HG03521 (cell line): ENCODE data around the gene LRP8.

Source experiments
- ATAC-seq: cut with Tn5 transposase; IDR thresholded peaks from one replicate; pipeline ENCODE4 v1.9.1; 2021; ENCODE audit warnings: mild to moderate bottlenecking, moderate library complexity; ENCODE audit not compliant: unreplicated experiment

LRP8 gene

GRCh38 chr1:53267761-53268160 lies 60.1 kb downstream of the LRP8 start:
- no peak for ATAC-seq

GRCh38 chr1:53266038-53266437 lies 61.8 kb downstream of the LRP8 start:
- no peak for ATAC-seq

- ATAC-seq = no peak
Observed at GRCh38 chr1:53265581-53265980, 62.3 kb downstream of the LRP8 start.

- ATAC-seq = no peak
Observed at GRCh38 chr1:53264048-53264447, 63.8 kb downstream of the LRP8 start.

GRCh38 chr1:53262000-53262399 lies 65.9 kb downstream of the LRP8 start:
- no peak for ATAC-seq

GRCh38 chr1:53260631-53261247 lies 67.1 kb downstream of the LRP8 start:
- ATAC-seq = no peak

- no peak for ATAC-seq
Observed at GRCh38 chr1:53259932-53260331, 67.9 kb downstream of the LRP8 start.

GRCh38 chr1:53258216-53258615 lies 69.7 kb downstream of the LRP8 start:
- ATAC-seq = no peak

GRCh38 chr1:53257454-53258081 lies 70.3 kb downstream of the LRP8 start:
- no peak for ATAC-seq

- no peak for ATAC-seq
Observed at GRCh38 chr1:53256511-53257453, 71.1 kb downstream of the LRP8 start.

GRCh38 chr1:53255031-53255430 lies 72.8 kb downstream of the LRP8 start:
- ATAC-seq = no peak

- no peak for ATAC-seq
Observed at GRCh38 chr1:53254011-53254640, 73.7 kb downstream of the LRP8 start.

- ATAC-seq = no peak
Observed at GRCh38 chr1:53250325-53250724, 77.5 kb downstream of the LRP8 start.

- no peak for ATAC-seq
Observed at GRCh38 chr1:53249706-53250105, 78.2 kb downstream of the LRP8 start.

GRCh38 chr1:53246261-53247134 lies 81.4 kb downstream of the LRP8 start:
- ATAC-seq = no peak

- ATAC-seq = no peak
Observed at GRCh38 chr1:53244141-53244540, 83.7 kb downstream of the LRP8 start.

GRCh38 chr1:53242381-53242780 lies 85.5 kb downstream of the LRP8 start:
- ATAC-seq = no peak

- ATAC-seq = no peak
Observed at GRCh38 chr1:53241828-53242227, 86.0 kb downstream of the LRP8 start.

- ATAC-seq = peak; percentile 97
Observed at GRCh38 chr1:53238197-53239155, 89.4 kb downstream of the LRP8 start, which contains the start of gene MAGOH. Gene MAGOH, minus strand, starts transcription at chr1:53238518. Its CDS starts 70 bp downstream, at chr1:53238448.
